Activated CD4-positive, CD25-positive, alpha-beta regulatory T cell treated with anti-CD3 and anti-CD28 coated beads, Interleukin-2, amount 50 U/mL, for 16 hours (primary cell): ENCODE data around the gene PFKFB2.

Experiments used
- DNase-seq: peaks from one replicate; pipeline ENCODE4 v3.0.0-alpha.2; 2020; ENCODE audit warnings: low read depth, low spot score

PFKFB2 gene

DNA sequence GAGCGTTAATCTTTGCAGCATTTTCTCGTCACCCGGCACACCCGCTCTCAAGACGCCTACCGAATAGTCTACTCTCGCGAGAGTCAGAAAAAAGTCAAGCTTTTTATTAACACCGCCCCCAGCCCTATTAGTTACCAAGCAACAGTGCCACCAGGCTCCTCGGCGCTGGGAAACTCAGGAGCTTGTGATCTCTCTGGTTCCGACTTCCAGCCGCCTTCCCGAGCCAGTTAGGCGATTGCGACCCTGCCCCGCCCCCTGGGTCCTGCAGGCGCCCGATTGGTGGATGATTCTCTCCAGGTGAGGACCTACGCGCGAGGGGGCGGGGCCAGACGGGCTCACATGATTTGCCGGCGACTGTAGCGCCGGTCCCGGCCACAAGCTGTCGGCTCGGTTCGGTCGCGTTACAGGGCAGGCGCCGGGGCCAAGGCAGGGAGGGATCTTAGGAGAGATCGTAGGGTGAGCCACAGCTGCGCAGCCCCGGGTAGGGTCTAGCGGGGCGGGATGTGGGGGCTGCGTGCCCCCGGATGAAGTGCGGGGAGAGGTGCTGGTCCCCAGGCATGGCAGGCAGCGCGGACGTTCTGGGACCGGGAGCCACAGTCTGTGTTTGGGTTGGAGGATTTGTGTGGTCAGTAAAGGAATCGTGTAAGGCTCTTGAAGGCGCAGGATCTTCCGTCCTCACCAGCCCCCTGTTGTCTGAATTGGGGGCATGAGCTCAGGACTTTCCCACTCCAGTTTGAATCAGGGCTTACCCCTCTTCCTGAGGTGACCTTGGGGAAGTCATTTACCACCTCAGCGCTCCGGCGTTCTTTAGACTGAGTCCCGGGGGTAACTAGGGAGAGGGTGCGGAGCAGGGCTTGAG, at the start of gene PFKFB2:
Gene PFKFB2 (plus strand): TSS at position 365 of the 859 bp plus-strand sequence. CDS start 1,443 bp downstream, outside the sequence.
- DNase-seq: peak; percentile 84

DNA sequence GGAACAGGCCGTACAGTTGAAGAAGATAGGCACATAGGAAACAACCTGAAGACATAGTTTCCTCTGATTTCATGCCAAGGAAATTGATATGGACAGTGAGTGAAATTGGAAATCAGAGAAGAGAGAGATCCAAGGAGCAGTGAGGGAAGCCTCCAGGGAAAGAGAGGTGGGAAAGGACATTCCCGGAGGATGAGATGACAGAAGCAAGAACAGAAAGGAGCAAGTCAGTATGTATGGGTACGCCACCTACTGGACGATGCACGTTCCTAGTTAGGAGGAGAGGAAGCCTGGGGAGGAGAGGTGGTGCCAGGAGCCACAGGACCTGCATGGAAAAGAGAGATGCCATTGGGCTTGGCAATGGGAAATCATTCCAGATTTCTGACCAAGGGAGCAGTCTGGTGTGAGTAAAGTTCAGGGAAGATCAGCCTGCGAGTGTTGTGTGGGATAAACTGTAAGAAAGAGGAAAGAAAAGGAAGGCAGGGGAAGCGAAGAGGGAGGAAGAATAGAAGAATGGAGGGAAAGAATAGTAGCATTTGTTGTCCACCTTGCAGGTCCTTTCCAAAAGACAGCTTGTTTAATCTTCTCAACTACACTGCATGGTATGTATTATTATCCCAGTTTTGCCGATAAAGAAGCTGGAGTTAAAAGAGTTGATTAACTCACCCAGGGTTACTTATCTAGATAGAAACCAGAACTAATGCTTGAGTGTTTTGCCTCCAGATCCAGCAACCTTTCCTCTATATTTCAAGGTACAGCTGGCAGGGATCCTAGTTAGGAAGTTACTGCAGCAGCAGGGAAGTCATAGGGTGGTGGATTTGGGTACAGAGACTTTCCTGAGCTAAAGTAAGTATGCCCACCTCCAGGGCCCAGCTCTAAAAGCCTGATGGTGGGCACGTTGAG, 47.9 kb upstream of the PFKFB2 start:
- DNase-seq: peak; percentile 17

DNA sequence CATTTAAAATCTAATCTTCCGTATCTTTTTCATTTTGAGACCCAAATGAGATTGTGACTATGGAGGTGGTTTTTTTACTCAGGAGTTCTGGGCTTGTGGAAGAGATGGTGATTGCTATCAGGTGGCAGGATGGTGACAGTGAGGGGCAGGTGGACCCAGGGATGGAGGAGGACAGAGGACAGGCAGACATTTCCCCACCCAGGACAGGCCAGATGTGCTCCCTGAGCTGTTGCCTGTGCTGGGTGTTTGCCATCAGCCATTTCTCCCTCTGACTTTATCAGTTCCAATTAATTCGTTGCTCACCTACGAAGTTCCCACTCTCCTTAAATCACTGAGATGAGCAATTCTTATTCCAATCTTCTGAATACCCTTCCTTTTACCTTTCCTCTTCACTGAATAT, 47.0 kb upstream of the PFKFB2 start:
- no peak for DNase-seq

DNA sequence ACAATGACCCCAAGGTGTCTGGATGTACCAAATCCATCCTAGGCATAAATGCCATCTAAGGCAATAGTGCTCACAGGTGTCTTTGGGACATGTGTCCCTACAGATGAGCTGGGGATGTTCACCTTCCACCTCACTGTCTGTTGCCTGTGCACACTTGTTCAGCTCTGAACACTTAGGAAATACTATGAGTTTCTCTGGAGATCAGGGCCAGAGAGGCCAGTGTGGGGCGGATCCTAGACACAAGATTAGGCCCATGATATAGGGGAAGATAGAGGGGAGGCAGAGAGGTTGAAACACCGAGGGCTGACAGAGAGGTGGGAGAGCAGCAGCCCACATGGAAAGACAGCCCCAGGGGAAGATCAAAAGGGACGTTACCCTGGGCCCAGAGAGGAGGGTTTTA, 46.2 kb upstream of the PFKFB2 start:
- no peak for DNase-seq

DNA sequence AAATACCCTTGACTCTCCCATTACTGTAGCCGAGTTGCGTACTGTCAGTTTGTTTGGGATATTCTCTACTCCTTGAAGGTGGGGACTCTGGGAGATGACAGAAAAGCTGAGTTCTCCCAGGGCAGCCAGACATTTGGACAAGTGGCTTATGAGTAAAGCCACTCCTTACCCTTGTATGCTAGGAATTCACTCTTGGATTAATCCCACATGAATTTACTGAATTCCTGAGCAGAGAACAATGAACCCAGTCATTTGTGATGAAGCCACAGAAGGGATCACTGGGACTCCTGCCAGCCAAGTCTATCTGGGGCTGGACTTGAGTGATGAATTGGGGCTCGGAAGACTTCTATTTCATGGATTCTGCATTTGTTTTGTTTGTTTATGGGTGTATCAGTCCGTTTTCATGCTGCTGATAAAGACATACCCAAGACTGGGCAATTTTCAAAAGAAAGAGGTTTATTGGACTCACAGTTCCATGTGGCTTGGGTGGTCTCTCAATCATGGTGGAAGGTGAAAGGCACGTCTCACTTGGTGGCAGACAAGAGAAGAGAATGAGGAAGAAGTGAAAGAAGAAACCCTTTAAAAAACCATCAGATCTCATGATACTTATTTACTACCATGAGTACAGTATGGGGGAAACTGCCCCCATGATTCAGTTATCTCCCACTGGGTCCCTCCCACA, 45.6 kb upstream of the PFKFB2 start:
- no peak for DNase-seq

DNA sequence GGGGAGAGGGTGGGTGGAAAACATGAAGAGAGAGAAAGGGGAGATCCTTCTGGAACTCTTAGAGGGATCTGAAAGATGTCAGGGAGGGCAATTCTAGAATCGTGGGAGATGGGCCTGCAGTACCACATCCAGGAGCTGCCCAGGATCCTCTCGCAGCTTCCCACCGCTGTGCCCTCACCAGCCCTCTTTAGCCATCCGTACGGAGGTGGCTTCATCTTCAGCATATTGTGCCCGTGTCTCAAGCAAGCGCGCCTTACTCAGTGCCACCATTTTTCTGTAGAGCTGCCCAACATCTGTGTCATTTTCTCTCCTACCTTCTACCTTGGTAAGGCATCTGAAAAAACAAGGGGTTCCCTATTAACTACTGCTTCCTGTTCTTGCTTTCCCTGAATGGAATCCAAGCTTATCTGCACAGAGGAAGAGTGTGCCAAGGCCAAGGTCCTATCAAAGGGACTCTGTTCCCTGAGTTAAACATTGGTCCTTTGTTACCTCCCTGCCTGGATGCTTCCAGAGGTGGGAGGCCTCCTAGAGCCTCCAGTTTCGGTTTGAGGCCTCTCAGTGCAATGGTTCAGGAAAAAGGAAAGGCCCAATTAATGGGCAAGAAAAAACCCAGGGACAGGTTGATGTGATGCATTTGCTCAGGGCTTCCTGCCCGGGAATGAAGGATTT, 43.8 kb upstream of the PFKFB2 start:
- DNase-seq: no peak

DNA sequence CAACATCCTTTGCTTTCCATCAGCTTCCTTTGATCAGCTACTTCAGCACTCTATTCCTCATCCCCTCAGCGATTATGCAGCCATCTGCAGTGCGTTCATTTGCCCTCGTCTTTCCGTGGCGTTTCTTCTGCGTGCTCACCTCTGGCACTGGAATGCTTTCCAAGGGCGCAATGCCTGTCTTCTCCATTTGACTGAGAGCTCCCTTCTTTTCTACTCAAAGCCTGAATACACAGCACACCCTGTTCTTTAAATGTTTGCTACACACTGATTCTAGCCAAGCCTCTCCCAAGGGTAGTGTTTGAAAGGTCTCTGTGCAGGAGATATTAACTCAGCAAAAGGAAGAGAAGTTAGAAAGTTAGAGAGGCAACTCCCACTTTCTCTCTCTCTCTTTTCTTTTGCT, 43.1 kb upstream of the PFKFB2 start:
- DNase-seq: no peak

DNA sequence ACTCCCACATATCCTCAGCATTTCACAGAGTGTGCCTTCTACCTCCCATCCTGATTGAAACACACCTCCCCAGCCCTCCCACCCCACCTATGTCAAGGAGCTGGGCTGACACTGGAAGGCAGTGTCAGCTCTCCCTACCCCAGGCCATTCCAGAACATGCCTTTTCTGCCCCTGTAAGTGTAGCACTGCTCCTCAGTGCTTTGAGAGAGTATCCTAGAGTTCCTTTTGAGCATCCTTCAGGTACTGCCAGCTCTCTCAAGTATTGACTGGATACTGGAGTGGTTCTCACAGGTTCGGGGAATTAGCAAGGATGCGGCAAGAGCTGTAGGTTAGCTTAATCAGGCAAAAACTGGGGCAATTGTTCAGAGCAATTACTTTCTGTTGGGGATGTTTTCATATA, 42.3 kb upstream of the PFKFB2 start:
- DNase-seq: no peak

DNA sequence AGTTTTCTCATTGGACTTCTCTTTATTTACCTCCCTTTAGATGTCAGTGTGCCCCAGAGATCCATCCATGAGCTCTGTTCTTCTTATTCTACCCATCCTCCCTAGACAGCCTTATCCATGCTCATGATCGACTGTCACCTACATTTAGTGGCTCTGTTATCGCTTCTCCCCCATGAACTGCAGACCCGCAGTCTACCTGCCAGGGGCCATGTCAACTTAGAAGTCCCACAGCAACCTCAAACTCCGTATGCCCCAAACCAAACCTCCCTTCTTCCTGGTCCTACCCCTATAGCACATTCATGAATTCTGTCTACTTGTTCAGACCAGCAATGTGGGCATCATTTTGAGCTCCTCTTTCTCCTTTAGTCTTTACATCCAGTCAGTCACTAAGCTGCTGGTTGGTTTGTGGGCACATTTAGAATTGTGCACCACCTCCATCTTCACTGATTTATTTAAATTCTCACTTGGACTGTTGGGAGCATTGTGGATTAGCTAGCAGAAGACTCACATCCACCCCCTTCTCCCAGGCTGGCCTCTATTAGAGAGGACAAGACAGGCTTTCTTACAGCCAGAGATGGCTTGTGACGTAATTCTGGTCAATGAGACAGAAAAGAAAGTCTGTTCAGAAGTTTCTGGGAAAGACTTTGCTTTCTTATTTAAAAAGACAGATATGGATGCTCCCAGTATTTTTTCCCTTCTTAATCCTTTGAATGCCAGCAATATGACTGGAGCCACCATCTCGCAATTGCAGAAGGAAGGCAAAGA, 39.6 kb upstream of the PFKFB2 start:
- no peak for DNase-seq

DNA sequence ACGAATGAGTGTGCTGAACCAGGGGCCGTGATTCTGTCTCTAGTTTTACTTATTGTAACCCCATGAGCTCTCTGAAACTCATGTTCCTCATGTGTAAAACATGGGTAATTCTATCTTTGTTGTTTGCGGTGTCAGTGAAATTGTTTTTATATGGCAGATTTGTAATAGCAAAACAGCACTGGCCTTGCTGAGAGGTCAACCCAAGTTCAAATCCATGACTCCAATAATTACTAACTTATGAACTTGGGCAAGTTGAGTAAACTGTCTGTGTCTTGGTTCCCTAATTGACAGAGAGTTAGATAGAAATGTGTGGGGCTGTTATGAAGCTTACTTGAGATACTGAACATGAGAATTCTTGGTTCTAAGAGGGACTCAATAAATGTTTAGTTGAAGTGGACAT, 38.3 kb upstream of the PFKFB2 start:
- DNase-seq: no peak

DNA sequence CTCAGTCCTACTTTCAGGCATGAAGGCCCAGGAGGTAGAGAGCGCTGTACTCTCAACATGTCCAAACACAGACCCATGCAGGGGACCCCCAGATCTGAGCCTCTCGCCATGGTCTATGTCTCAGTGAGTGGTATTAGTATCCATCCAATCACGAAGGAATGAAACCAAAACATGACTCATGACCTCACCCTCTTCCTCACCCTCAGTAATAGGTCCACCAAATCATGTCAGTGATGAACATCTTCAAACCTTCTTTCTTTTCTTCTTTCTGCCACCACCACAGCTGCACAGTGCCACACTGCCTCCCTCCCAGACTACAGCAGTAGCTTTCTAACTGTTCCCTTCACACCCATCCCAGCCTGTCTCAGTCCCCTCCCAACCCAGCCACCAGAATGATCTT, 37.3 kb upstream of the PFKFB2 start:
- no peak for DNase-seq

DNA sequence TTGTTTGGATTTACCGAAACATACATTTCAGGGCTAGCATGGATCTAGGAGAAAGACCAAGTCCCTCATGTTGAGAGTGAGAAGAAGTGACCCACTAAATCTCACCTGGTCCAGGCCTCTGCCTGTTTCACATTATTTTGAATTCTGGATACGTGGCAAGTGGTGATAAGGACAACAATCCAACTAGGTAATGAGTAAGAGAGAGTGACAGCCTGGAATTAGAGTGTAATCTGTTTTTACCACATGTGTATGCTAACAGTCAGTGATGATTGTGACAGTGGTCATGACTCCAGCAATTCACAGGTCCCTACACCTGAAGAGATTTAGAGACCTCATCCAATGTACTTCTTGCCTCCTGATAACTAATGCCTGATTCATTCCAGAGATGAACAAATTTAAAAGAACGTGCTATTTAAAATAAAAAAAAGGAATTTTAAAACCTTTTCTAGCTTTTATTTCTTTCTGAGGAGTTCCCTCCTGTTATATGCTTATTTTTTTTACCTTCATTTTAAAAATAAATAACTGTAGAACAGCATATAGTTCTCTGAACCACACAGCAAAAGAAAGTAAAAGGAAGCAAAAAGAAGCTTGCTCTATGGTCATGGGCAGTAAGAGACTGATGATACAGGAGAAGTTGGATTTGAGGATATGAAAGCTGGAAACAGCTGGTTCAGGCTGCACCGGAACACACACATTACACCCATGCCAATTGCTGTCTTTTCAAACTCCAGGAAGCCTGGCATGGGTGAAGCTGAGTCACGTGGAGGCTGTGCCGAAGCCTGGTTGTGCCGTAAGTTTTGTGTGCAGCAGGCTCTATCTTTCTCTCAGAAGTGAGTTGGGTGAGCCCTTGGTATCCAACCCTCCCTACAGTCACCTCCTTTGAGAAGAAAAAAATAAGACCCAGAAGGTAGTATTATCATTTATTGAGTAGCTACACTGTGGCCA, 35.2 kb upstream of the PFKFB2 start:
- DNase-seq: no peak

DNA sequence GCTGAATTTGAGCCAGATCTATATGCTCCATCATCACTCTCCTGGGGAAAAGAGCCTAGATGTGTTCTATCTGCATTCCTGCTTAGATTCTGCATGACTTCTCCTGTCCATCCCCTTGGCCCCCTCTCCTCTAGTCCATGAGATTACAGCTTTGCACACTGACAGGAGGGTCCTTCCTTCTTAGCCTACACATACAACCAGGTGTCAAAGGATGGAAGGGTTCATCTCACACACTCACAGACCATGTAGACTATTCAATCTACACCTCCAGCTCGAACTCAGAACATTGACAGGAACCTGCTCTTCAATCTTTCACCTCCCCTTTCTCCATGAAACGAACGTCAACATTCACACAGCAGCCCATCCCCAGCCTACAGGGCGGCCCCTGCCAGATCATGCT, 34.4 kb upstream of the PFKFB2 start:
- no peak for DNase-seq

DNA sequence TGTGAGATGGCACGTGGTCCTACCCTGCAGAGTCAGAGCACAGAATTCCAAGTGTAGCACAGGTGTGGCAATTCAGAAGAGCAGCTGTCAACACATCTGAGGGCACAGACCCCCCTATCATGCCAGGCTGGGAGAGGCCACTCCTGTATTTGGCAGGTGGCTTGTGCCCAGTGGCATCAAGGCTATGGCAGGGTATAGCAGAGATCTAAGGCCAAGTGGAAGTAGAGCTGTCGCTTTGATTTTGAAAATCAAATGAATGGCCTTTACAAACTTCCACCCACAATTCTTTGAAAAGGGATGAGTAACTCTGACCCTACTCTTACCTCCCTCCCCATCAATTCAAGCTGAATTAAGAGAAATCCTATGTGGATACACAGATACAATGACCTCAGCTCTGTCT, 33.9 kb upstream of the PFKFB2 start:
- DNase-seq: no peak

DNA sequence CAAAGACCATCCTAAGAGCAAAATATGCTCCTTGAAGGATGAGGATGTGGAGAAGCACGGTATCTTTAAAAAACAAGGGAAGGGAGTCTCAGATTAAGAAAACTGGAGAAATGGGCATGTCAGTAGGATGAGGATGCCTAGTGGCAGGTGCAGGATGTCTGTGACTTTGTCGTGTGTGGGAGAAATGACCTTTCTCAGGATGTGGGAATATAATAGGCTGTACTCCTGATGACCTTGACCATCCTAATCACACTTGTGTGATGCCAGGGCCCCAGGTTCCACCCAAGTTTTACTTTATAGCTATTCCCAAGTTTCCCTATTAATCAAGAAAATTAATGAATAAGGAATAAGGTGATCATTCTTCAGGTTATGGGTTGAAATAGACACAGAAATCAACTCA, 33.4 kb upstream of the PFKFB2 start:
- no peak for DNase-seq

DNA sequence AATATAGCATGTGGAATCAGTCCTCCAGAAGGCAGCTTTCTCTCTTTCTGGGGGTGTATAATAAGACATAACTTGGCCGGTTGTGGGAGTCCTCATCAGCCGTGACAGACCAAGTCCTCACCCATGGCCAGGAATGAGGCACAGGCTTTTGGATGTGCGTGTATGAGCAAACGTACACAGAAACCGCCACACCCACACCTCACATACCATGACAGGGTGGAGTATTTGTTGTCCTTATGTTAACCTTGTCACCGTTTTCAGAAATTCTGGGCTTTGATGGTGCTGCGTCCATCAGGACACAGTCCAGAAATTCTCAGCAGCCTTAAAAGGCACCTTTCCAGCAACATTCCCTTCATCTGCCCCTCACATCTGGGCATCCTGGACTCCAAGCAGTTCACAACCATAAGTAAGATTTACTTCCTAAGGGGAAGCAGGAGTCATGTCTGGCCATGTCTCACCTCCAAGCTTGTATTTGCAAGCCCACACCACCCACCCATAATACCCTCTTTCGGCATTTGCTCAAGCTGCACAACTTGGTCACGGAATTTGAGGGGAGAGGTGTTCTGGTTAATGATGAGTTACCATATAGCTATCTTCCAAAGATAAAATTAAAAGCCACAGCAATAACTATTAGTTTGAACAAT, 32.9 kb upstream of the PFKFB2 start:
- no peak for DNase-seq

DNA sequence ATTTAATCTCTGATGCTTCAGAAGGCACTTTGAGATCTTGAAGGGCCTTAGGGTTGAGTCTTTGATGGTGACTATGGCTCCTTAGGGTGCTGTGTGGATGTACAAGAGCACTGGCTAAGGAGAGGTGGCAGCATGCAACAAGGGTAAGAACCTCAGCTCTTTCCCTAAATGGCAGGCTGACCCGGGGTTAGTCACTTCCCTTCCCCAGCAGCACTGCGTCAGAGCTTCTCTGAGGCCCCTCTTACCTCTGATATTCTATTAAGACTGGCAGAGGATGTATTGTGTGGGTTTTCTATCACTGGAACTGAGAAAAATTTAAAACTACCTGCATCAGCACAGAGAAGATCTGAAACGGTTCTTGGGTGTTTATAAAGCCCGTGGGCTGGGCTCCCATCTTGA, 32.4 kb upstream of the PFKFB2 start:
- no peak for DNase-seq

DNA sequence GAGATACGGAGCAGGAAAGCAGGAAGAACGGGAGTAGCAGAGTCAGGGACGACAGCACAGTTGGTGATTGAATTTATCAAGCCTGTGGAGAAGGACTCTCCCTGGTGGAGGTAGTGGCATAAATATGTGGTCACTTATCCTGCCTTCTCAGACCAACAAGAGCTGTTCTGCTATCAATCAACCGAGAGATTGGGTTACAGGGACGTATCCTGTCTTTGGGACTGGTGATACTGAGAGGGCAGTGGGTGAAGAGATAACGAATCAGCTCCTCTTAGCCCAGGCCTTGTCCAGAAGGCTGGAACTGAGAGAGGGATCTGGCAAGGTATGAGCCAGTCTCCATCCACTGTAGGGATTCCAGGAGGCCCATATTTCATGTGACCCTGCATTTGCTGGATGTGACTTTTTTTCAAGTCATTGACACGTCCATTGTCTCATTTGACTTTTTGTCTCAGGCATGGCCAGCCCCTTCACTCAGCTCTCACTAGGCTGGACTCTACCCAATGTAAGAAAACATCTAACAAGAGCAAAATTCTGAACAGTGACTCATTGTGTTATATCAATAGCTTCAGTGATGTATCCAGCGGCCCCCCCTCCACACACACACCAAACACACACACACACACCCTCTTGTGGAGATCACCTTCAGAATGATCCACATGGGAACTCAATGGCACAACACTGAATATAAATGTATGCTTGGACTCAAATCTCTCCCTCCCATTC, 31.8 kb upstream of the PFKFB2 start:
- no peak for DNase-seq
